GM12892 (cell line): ENCODE results near the gene KHDRBS2.

Experiments used
- DNase-seq: peaks from one replicate; pipeline ENCODE4 v3.0.0; 2011; ENCODE audit not compliant: insufficient read length
- FAIRE-seq: peaks from 2 replicates; lab custom pipeline; 2011; peaks lifted over from hg19 to GRCh38; lab: Jason Lieb, UNC
- POLR2A ChIP-seq: IDR thresholded peaks from 2 replicates; pipeline ENCODE4 v1.6.1; 2011; ENCODE audit warnings: low read depth, low read length, control low read depth
- POLR2AphosphoS5 ChIP-seq: IDR thresholded peaks from 2 replicates; pipeline ENCODE4 v1.6.1; 2011; ENCODE audit warnings: low read depth, low read length, control low read depth
- TAF1 ChIP-seq: IDR thresholded peaks from 2 replicates; pipeline ENCODE4 v1.6.1; 2011; ENCODE audit warnings: low read depth, mild to moderate bottlenecking, control low read depth, low read length, borderline replicate concordance

KHDRBS2 gene

GRCh38 chr6:62283365-62283764, 2.7 kb downstream of the KHDRBS2 start:
- no peak for DNase-seq
- no peak for FAIRE-seq
- TF ChIP-seq TAF1 (no peak), POLR2A (no peak), POLR2AphosphoS5 (no peak)

GRCh38 chr6:62280099-62280498, 5.9 kb downstream of the KHDRBS2 start:
- no peak for TF ChIP-seq TAF1
- TF ChIP-seq POLR2A, result no peak
- no peak for TF ChIP-seq POLR2AphosphoS5
- FAIRE-seq, result no peak
- DNase-seq, result no peak

- no peak for DNase-seq
- TF ChIP-seq POLR2A (no peak), POLR2AphosphoS5 (no peak), TAF1 (no peak)
- no peak for FAIRE-seq
These were observed 13.9 kb downstream of the KHDRBS2 start for GRCh38 chr6:62272114-62272513.

- no peak for FAIRE-seq
- no peak for DNase-seq
- no peak for TF ChIP-seq POLR2AphosphoS5
- TF ChIP-seq TAF1, result no peak
- TF ChIP-seq POLR2A, result no peak
These were observed 20.0 kb downstream of the KHDRBS2 start for GRCh38 chr6:62265906-62266525.

GRCh38 chr6:62262283-62262682, 23.7 kb downstream of the KHDRBS2 start:
- no peak for TF ChIP-seq POLR2A
- TF ChIP-seq TAF1, result no peak
- no peak for TF ChIP-seq POLR2AphosphoS5
- FAIRE-seq (no peak), DNase-seq (no peak)

GRCh38 chr6:62246087-62246486, 39.9 kb downstream of the KHDRBS2 start:
- TF ChIP-seq TAF1 (no peak), POLR2A (no peak), POLR2AphosphoS5 (no peak)
- DNase-seq (no peak), FAIRE-seq (no peak)

- TF ChIP-seq POLR2AphosphoS5, result no peak
- no peak for TF ChIP-seq POLR2A
- TF ChIP-seq TAF1, result no peak
- DNase-seq, result no peak
- FAIRE-seq, result no peak
These were observed 49.2 kb downstream of the KHDRBS2 start for GRCh38 chr6:62236784-62237183.

GRCh38 chr6:62229231-62229630, 56.8 kb downstream of the KHDRBS2 start:
- DNase-seq (no peak), FAIRE-seq (no peak)
- no peak for TF ChIP-seq TAF1
- TF ChIP-seq POLR2A, result no peak
- TF ChIP-seq POLR2AphosphoS5, result no peak

- no peak for DNase-seq
- TF ChIP-seq POLR2AphosphoS5 (no peak), POLR2A (no peak), TAF1 (no peak)
- no peak for FAIRE-seq
These were observed 68.2 kb downstream of the KHDRBS2 start for GRCh38 chr6:62217866-62218265.

GRCh38 chr6:62202078-62202477, 83.9 kb downstream of the KHDRBS2 start:
- no peak for TF ChIP-seq POLR2A
- no peak for TF ChIP-seq TAF1
- TF ChIP-seq POLR2AphosphoS5, result no peak
- no peak for DNase-seq
- FAIRE-seq, result no peak

- FAIRE-seq, result no peak
- TF ChIP-seq POLR2A (no peak), POLR2AphosphoS5 (no peak), TAF1 (no peak)
- DNase-seq, result no peak
These were observed 93.4 kb downstream of the KHDRBS2 start for GRCh38 chr6:62192593-62192992.

- TF ChIP-seq TAF1, result no peak
- no peak for TF ChIP-seq POLR2AphosphoS5
- no peak for TF ChIP-seq POLR2A
- no peak for DNase-seq
- FAIRE-seq, result no peak
These were observed 110.8 kb downstream of the KHDRBS2 start for GRCh38 chr6:62175195-62175594.

- TF ChIP-seq TAF1, result no peak
- TF ChIP-seq POLR2A, result no peak
- no peak for TF ChIP-seq POLR2AphosphoS5
- DNase-seq, result no peak
These were observed 111.5 kb downstream of the KHDRBS2 start for GRCh38 chr6:62174548-62174947.

More at GRCh38 chr6:62174548-62174947, 111.5 kb downstream of the KHDRBS2 start:
- no peak for FAIRE-seq
